Measurements from ENCODE around the gene STARD7. TPM values are rescaled to one million over a fixed set of nuclear protein-coding genes. Genes with fewer than 3 reads are reported as not detected.

The STARD7 gene
- total RNA-seq, 1 donor from 2014 or later: 262 TPM

GRCh38 chr2:96198921-96199320 is 9.7 kb downstream of the STARD7 start:
- DNase-seq (ENCODE audit: low read depth in 2 of 2): no peak

- DNase-seq (ENCODE audit: low read depth in 2 of 2): peak in 1 of 2 donors; percentile 45
These were observed 10.9 kb downstream of the STARD7 start for GRCh38 chr2:96197546-96198255.

- no peak for DNase-seq (ENCODE audit: low read depth in 2 of 2)
These were observed 13.1 kb downstream of the STARD7 start for GRCh38 chr2:96195410-96196066.

GRCh38 chr2:96191937-96192670 is 16.5 kb downstream of the STARD7 start:
- DNase-seq (ENCODE audit: low read depth in 2 of 2): no peak

- no peak for DNase-seq (ENCODE audit: low read depth in 2 of 2)
These were observed 19.7 kb downstream of the STARD7 start for GRCh38 chr2:96188821-96189526.

- no peak for DNase-seq (ENCODE audit: low read depth in 2 of 2)
These were observed 22.1 kb downstream of the STARD7 start for GRCh38 chr2:96186562-96186961.

GRCh38 chr2:96185516-96185915 is 23.1 kb downstream of the STARD7 start:
- no peak for DNase-seq (ENCODE audit: low read depth in 2 of 2)

- DNase-seq (ENCODE audit: low read depth in 2 of 2): no peak
These were observed 23.6 kb downstream of the STARD7 start for GRCh38 chr2:96184989-96185388.

GRCh38 chr2:96184188-96184587 is 24.4 kb downstream of the STARD7 start:
- no peak for DNase-seq (ENCODE audit: low read depth in 2 of 2)

- no peak for DNase-seq (ENCODE audit: low read depth in 2 of 2)
These were observed 27.1 kb downstream of the STARD7 start for GRCh38 chr2:96181529-96181928.

- no peak for DNase-seq (ENCODE audit: low read depth in 2 of 2)
These were observed 28.1 kb downstream of the STARD7 start for GRCh38 chr2:96180521-96180920.

GRCh38 chr2:96180002-96180401 is 28.6 kb downstream of the STARD7 start:
- no peak for DNase-seq (ENCODE audit: low read depth in 2 of 2)

GRCh38 chr2:96176661-96177060 is 32.0 kb downstream of the STARD7 start:
- no peak for DNase-seq (ENCODE audit: low read depth in 2 of 2)

- DNase-seq (ENCODE audit: low read depth in 2 of 2): peak in 1 of 2 donors; percentile 11
These were observed 32.7 kb downstream of the STARD7 start for GRCh38 chr2:96175951-96176350.

- DNase-seq (ENCODE audit: low read depth in 2 of 2): peak; percentile 68 to 82
These were observed 34.1 kb downstream of the STARD7 start for GRCh38 chr2:96174251-96175144.

- no peak for DNase-seq (ENCODE audit: low read depth in 2 of 2)
These were observed 36.8 kb downstream of the STARD7 start for GRCh38 chr2:96171831-96172230.

GRCh38 chr2:96170626-96171025 is 38.0 kb downstream of the STARD7 start:
- DNase-seq (ENCODE audit: low read depth in 2 of 2): no peak

GRCh38 chr2:96169868-96170507 is 38.6 kb downstream of the STARD7 start:
- DNase-seq (ENCODE audit: low read depth in 2 of 2): no peak

- DNase-seq (ENCODE audit: low read depth in 2 of 2): no peak
These were observed 41.1 kb downstream of the STARD7 start for GRCh38 chr2:96167407-96168013.
